NCI-H2227 (cell line): ENCODE measurements around the gene GABARAP.

Source experiments
- DNase-seq: peaks from one replicate; lab custom pipeline; 2025; ENCODE audit not compliant: unreplicated experiment; lab: John Stamatoyannopoulos, UW

GABARAP gene

GRCh38 chr17:7208754-7209460, 33.3 kb downstream of the GABARAP start:
- DNase-seq, result no peak

- DNase-seq, result no peak
Observed at GRCh38 chr17:7208027-7208571, 34.1 kb downstream of the GABARAP start.

GRCh38 chr17:7207120-7208001, 34.9 kb downstream of the GABARAP start:
- no peak for DNase-seq

GRCh38 chr17:7205561-7205960, 36.7 kb downstream of the GABARAP start:
- DNase-seq, result no peak

GRCh38 chr17:7204828-7205461, 37.3 kb downstream of the GABARAP start:
- peak; percentile 98 for DNase-seq

GRCh38 chr17:7204336-7204735, 37.9 kb downstream of the GABARAP start:
- peak; percentile 57 for DNase-seq

GRCh38 chr17:7203391-7203790, 38.9 kb downstream of the GABARAP start:
- no peak for DNase-seq

- no peak for DNase-seq
Observed at GRCh38 chr17:7196651-7197401, 45.4 kb downstream of the GABARAP start.

GRCh38 chr17:7195971-7196370, 46.3 kb downstream of the GABARAP start:
- DNase-seq, result no peak

GRCh38 chr17:7192271-7192937, 49.8 kb downstream of the GABARAP start:
- DNase-seq, result no peak

GRCh38 chr17:7191571-7192270, 50.5 kb downstream of the GABARAP start:
- DNase-seq, result peak; percentile 44

- DNase-seq, result no peak
Observed at GRCh38 chr17:7191069-7191468, 51.2 kb downstream of the GABARAP start.

- no peak for DNase-seq
Observed at GRCh38 chr17:7190276-7190917, 51.9 kb downstream of the GABARAP start.
